ENCODE data around the gene NIBAN1. TPM values are rescaled to one million over a fixed set of nuclear protein-coding genes. Genes with fewer than 3 reads are reported as not detected.

The NIBAN1 gene
- polyA plus RNA-seq, 2 donors, result 14.7 to 27.4 TPM

- Histone ChIP-seq H3K27me3 (ENCODE audit: control insufficient read depth in 1 of 2, insufficient read depth in 2 of 2, low read length in 2 of 2) (no peaks in the 10 kb centered on the region), H3K4me3 (ENCODE audit: low read depth in 1 of 2, low read length in 2 of 2) (peak overlapping the region; percentile 72 to 74), H3K36me3 (ENCODE audit: control insufficient read depth in 2 of 2, insufficient read depth in 2 of 2, low read length in 1 of 2) (no peaks in the 10 kb centered on the region), H3K27ac (ENCODE audit: low read depth in 2 of 2, low read length in 1 of 2) (peak overlapping the region; percentile 74 to 80), H3K4me1 (ENCODE audit: control insufficient read depth in 2 of 2, insufficient read depth in 2 of 2, low read length in 1 of 2) (peaks cover 0 to 2% of the 10 kb centered on the region in 2 donors), H3K9me3 (ENCODE audit: control insufficient read depth in 2 of 2, insufficient read depth in 1 of 2, low read depth in 1 of 2, low read length in 1 of 2) (no peaks in the 10 kb centered on the region)
- WGBS, 2 donors, result 58 to 66% methylated on average over 4 of the region's 4 CpGs
These were observed 468 bp upstream of the NIBAN1 start for GRCh38 chr1:184974837-184975115.

- H3K4me3 ChIP-seq (ENCODE audit: low read depth in 1 of 2, low read length in 2 of 2), result peak overlapping the region; percentile 72 to 74
- no peaks in the 10 kb centered on the region for H3K9me3 ChIP-seq (ENCODE audit: control insufficient read depth in 2 of 2, insufficient read depth in 1 of 2, low read depth in 1 of 2, low read length in 1 of 2)
- H3K27me3 ChIP-seq (ENCODE audit: control insufficient read depth in 1 of 2, insufficient read depth in 2 of 2, low read length in 2 of 2), result no peaks in the 10 kb centered on the region
- WGBS, 2 donors, result 0 to 1% methylated on average over 28 to 39 of the region's 39 CpGs
- peak overlapping the region; percentile 74 to 80 for H3K27ac ChIP-seq (ENCODE audit: low read depth in 2 of 2, low read length in 1 of 2)
- no peaks in the 10 kb centered on the region for H3K36me3 ChIP-seq (ENCODE audit: control insufficient read depth in 2 of 2, insufficient read depth in 2 of 2, low read length in 1 of 2)
- peaks cover 0 to 2% of the 10 kb centered on the region in 2 donors for H3K4me1 ChIP-seq (ENCODE audit: control insufficient read depth in 2 of 2, insufficient read depth in 2 of 2, low read length in 1 of 2)
These were observed 844 bp downstream of the NIBAN1 start for GRCh38 chr1:184973272-184974055.

GRCh38 chr1:184972315-184973055, 1.8 kb downstream of the NIBAN1 start:
- Histone ChIP-seq H3K27me3 (ENCODE audit: control insufficient read depth in 1 of 2, insufficient read depth in 2 of 2, low read length in 2 of 2) (no peaks in the 10 kb centered on the region), H3K4me1 (ENCODE audit: control insufficient read depth in 2 of 2, insufficient read depth in 2 of 2, low read length in 1 of 2) (peaks cover 0 to 2% of the 10 kb centered on the region in 2 donors), H3K27ac (ENCODE audit: low read depth in 2 of 2, low read length in 1 of 2) (no peak overlapping the region), H3K36me3 (ENCODE audit: control insufficient read depth in 2 of 2, insufficient read depth in 2 of 2, low read length in 1 of 2) (no peaks in the 10 kb centered on the region), H3K4me3 (ENCODE audit: low read depth in 1 of 2, low read length in 2 of 2) (peak overlapping the region in 1 of 2 donors; percentile 72), H3K9me3 (ENCODE audit: control insufficient read depth in 2 of 2, insufficient read depth in 1 of 2, low read depth in 1 of 2, low read length in 1 of 2) (no peaks in the 10 kb centered on the region)
- 19 to 25% methylated on average over 4 of the region's 4 CpGs for WGBS, 2 donors

DNA sequence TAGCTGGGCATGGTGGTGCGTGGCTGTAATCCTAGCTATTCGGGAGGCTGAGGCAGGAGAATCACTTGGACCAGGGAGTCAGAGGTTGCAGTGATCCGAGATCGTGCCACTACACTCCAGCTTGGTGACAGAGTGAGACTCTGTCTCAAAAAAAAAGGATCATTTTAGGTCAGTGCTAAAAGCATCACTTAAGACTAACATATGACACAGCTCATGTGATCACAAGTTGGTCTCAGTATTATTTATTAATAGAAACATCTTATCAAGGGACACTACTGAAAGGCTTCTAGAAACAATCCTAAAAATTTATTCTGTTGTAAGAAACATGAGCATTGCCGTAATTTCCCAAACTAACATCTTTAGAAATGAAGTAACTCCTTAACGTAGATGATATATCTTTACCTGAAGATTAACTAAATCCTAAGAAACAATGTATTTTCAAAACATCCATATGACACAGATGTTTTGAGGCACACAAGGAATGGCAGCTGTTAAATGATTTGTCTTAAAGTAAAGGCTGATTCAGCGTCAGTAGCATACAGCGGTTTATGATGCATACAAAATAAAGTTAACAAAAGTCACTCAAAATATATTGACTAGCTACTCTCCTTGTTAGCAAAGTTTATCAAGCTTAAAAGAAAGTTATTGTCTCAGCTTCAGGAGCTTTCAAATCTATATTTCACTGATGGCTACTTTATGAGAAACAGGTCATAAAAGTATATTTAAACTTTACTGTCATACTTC, 2.6 kb downstream of the NIBAN1 start:
- no peak overlapping the region for H3K4me3 ChIP-seq (ENCODE audit: low read depth in 1 of 2, low read length in 2 of 2)
- no peaks in the 10 kb centered on the region for H3K9me3 ChIP-seq (ENCODE audit: control insufficient read depth in 2 of 2, insufficient read depth in 1 of 2, low read depth in 1 of 2, low read length in 1 of 2)
- 72 to 76% methylated on average over 8 of the region's 8 CpGs for WGBS, 2 donors
- no peaks in the 10 kb centered on the region for H3K36me3 ChIP-seq (ENCODE audit: control insufficient read depth in 2 of 2, insufficient read depth in 2 of 2, low read length in 1 of 2)
- peak overlapping the region in 1 of 2 donors; percentile 80 for H3K27ac ChIP-seq (ENCODE audit: low read depth in 2 of 2, low read length in 1 of 2)
- peaks cover 0 to 2% of the 10 kb centered on the region in 2 donors for H3K4me1 ChIP-seq (ENCODE audit: control insufficient read depth in 2 of 2, insufficient read depth in 2 of 2, low read length in 1 of 2)
- H3K27me3 ChIP-seq (ENCODE audit: control insufficient read depth in 1 of 2, insufficient read depth in 2 of 2, low read length in 2 of 2), result no peaks in the 10 kb centered on the region

- peaks cover 0 to 2% of the 10 kb centered on the region in 2 donors for H3K4me1 ChIP-seq (ENCODE audit: control insufficient read depth in 2 of 2, insufficient read depth in 2 of 2, low read length in 1 of 2)
- peak overlapping the region; percentile 50 to 80 for H3K27ac ChIP-seq (ENCODE audit: low read depth in 2 of 2, low read length in 1 of 2)
- H3K36me3 ChIP-seq (ENCODE audit: control insufficient read depth in 2 of 2, insufficient read depth in 2 of 2, low read length in 1 of 2), result peaks cover 0 to 3% of the 10 kb centered on the region in 2 donors
- H3K27me3 ChIP-seq (ENCODE audit: control insufficient read depth in 1 of 2, insufficient read depth in 2 of 2, low read length in 2 of 2), result no peaks in the 10 kb centered on the region
- no peak overlapping the region for H3K4me3 ChIP-seq (ENCODE audit: low read depth in 1 of 2, low read length in 2 of 2)
- 31 to 47% methylated on average over 5 of the region's 5 CpGs for WGBS, 2 donors
- no peaks in the 10 kb centered on the region for H3K9me3 ChIP-seq (ENCODE audit: control insufficient read depth in 2 of 2, insufficient read depth in 1 of 2, low read depth in 1 of 2, low read length in 1 of 2)
These were observed 3.6 kb downstream of the NIBAN1 start for GRCh38 chr1:184970691-184971161.

DNA sequence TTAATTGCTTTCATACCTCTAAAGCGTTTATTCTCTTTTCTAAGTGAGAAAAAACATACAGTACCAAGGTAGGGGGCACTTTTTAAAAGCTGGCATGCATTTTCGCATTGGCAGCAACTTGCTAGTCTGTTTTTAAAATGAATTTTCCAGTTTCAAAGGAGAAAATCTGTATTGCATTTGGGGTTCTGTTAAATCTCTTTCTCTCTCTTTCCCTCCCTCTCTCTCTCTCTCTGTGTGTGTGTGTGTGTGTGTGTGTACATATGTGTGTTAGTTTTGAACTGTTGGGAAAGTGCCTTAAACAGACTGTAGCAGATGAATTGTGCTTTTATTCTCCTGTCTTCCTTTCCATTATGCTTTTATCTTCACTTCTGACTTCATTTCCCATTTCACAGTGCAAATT, 7.3 kb downstream of the NIBAN1 start:
- peaks cover 0 to 3% of the 10 kb centered on the region in 2 donors for H3K36me3 ChIP-seq (ENCODE audit: control insufficient read depth in 2 of 2, insufficient read depth in 2 of 2, low read length in 1 of 2)
- H3K27ac ChIP-seq (ENCODE audit: low read depth in 2 of 2, low read length in 1 of 2), result no peak overlapping the region
- H3K9me3 ChIP-seq (ENCODE audit: control insufficient read depth in 2 of 2, insufficient read depth in 1 of 2, low read depth in 1 of 2, low read length in 1 of 2), result no peaks in the 10 kb centered on the region
- peaks cover 0 to 2% of the 10 kb centered on the region in 2 donors for H3K4me1 ChIP-seq (ENCODE audit: control insufficient read depth in 2 of 2, insufficient read depth in 2 of 2, low read length in 1 of 2)
- H3K27me3 ChIP-seq (ENCODE audit: control insufficient read depth in 1 of 2, insufficient read depth in 2 of 2, low read length in 2 of 2), result no peaks in the 10 kb centered on the region
- H3K4me3 ChIP-seq (ENCODE audit: low read depth in 1 of 2, low read length in 2 of 2), result no peak overlapping the region
- WGBS, 2 donors, result 86 to 91% methylated on average over 2 of the region's 2 CpGs

- Histone ChIP-seq H3K4me3 (ENCODE audit: low read depth in 1 of 2, low read length in 2 of 2) (no peak overlapping the region), H3K27ac (ENCODE audit: low read depth in 2 of 2, low read length in 1 of 2) (no peak overlapping the region), H3K4me1 (ENCODE audit: control insufficient read depth in 2 of 2, insufficient read depth in 2 of 2, low read length in 1 of 2) (peaks cover 0 to 2% of the 10 kb centered on the region in 2 donors), H3K36me3 (ENCODE audit: control insufficient read depth in 2 of 2, insufficient read depth in 2 of 2, low read length in 1 of 2) (peaks cover 0 to 3% of the 10 kb centered on the region in 2 donors), H3K9me3 (ENCODE audit: control insufficient read depth in 2 of 2, insufficient read depth in 1 of 2, low read depth in 1 of 2, low read length in 1 of 2) (no peaks in the 10 kb centered on the region), H3K27me3 (ENCODE audit: control insufficient read depth in 1 of 2, insufficient read depth in 2 of 2, low read length in 2 of 2) (no peaks in the 10 kb centered on the region)
- WGBS, 2 donors, result 69% methylated on average over 4 of the region's 4 CpGs
These were observed 8.1 kb downstream of the NIBAN1 start for GRCh38 chr1:184965944-184966860.

DNA sequence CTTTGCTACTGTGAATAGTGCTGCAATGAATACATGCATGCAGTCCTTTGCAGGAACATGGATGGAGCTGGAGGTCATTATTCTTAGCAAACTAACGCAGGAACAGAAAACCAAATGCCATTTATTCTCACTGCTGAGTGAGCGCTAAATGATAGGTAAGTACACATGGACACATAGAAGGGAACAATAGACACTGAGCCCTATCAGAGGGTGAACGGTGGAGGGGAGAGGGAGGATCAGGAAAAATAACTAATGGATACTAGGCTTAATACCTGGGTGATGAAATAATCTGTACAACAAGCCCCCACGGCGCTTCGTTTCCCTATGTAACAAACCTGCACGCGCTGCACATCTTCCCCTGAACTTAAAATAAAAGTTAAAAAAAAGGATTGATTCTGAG, 8.9 kb downstream of the NIBAN1 start:
- Histone ChIP-seq H3K4me1 (ENCODE audit: control insufficient read depth in 2 of 2, insufficient read depth in 2 of 2, low read length in 1 of 2) (no peaks in the 10 kb centered on the region), H3K27ac (ENCODE audit: low read depth in 2 of 2, low read length in 1 of 2) (no peak overlapping the region), H3K4me3 (ENCODE audit: low read depth in 1 of 2, low read length in 2 of 2) (no peak overlapping the region), H3K9me3 (ENCODE audit: control insufficient read depth in 2 of 2, insufficient read depth in 1 of 2, low read depth in 1 of 2, low read length in 1 of 2) (no peaks in the 10 kb centered on the region), H3K36me3 (ENCODE audit: control insufficient read depth in 2 of 2, insufficient read depth in 2 of 2, low read length in 1 of 2) (peaks cover 0 to 3% of the 10 kb centered on the region in 2 donors), H3K27me3 (ENCODE audit: control insufficient read depth in 1 of 2, insufficient read depth in 2 of 2, low read length in 2 of 2) (no peaks in the 10 kb centered on the region)
- 93 to 95% methylated on average over 8 of the region's 8 CpGs for WGBS, 2 donors

GRCh38 chr1:184959626-184960025, 14.7 kb downstream of the NIBAN1 start:
- Histone ChIP-seq H3K4me1 (ENCODE audit: control insufficient read depth in 2 of 2, insufficient read depth in 2 of 2, low read length in 1 of 2) (peaks cover 0 to 3% of the 10 kb centered on the region in 2 donors), H3K9me3 (ENCODE audit: control insufficient read depth in 2 of 2, insufficient read depth in 1 of 2, low read depth in 1 of 2, low read length in 1 of 2) (no peaks in the 10 kb centered on the region), H3K27ac (ENCODE audit: low read depth in 2 of 2, low read length in 1 of 2) (no peak overlapping the region), H3K27me3 (ENCODE audit: control insufficient read depth in 1 of 2, insufficient read depth in 2 of 2, low read length in 2 of 2) (no peaks in the 10 kb centered on the region), H3K36me3 (ENCODE audit: control insufficient read depth in 2 of 2, insufficient read depth in 2 of 2, low read length in 1 of 2) (no peaks in the 10 kb centered on the region), H3K4me3 (ENCODE audit: low read depth in 1 of 2, low read length in 2 of 2) (no peak overlapping the region)
- WGBS, 2 donors, result 45 to 51% methylated on average over 1 of the region's 1 CpG

Measured in esophagus (tissue), 2 donors.